Measurements from ENCODE around the gene RAE1. TPM values are rescaled to one million over a fixed set of nuclear protein-coding genes. Genes with fewer than 3 reads are reported as not detected.
A peak's percentile ranks its signal among the peaks of the same experiment; 100 is the strongest.

RAE1 gene
- total RNA-seq, 1 experiment from 2014 or later: 53.1 TPM

- no peak overlapping the region for H2BK12ac ChIP-seq (ENCODE audit: insufficient read length, low read depth, low read length)
- no peak overlapping the region for H3K9ac ChIP-seq (ENCODE audit: extremely low read depth, insufficient read length, low read length)
- no peaks in the 10 kb centered on the region for H3K9me3 ChIP-seq (ENCODE audit: control insufficient read depth, low read depth, low read length)
- H2AFZ ChIP-seq (ENCODE audit: low read length): no peak overlapping the region
- no peaks in the 10 kb centered on the region for H3K23me2 ChIP-seq (ENCODE audit: insufficient read length, low read depth, low read length, poor library complexity, severe bottlenecking)
- no peaks in the 10 kb centered on the region for H3K4me1 ChIP-seq (ENCODE audit: insufficient read depth, low read length)
- Mint-ChIP-seq H3K36me3 (ENCODE audit: insufficient read depth in 1 of 3, low read depth in 3 of 3) (peaks cover 64 to 98% (median 96%) of the 10 kb centered on the region in 3 experiments), H3K4me1 (peaks cover 9 to 10% of the 10 kb centered on the region in 2 experiments), H3K9me3 (no peaks in the 10 kb centered on the region), H3K27ac (peak overlapping the region in 1 of 3 experiments; percentile 54; a peak in 1 of 7 replicates), H3K27me3 (ENCODE audit: low read depth) (no peaks in the 10 kb centered on the region), H3K4me3 (no peak overlapping the region)
- no peak overlapping the region for H3K4ac ChIP-seq (ENCODE audit: low read depth, low read length)
- no CpG with 5 or more reads among the region's 4 CpGs for WGBS (ENCODE audit: extremely low coverage, insufficient read length, low lambda C conversion rate)
- no peak overlapping the region for H3K4me2 ChIP-seq (ENCODE audit: insufficient read depth, insufficient read length, low read length)
- no peak overlapping the region for H3K27ac ChIP-seq (ENCODE audit: insufficient read length, low read depth, low read length)
- H2BK5ac ChIP-seq (ENCODE audit: insufficient read length, low read length): no peak overlapping the region
- H2BK15ac ChIP-seq (ENCODE audit: low read depth, low read length): no peak overlapping the region
- H3K79me1 ChIP-seq (ENCODE audit: insufficient read depth, low read depth, low read length, poor library complexity, severe bottlenecking): no peaks in the 10 kb centered on the region
- no peak for DNase-seq
- no peak overlapping the region for H4K5ac ChIP-seq (ENCODE audit: insufficient read length, low read depth, low read length)
- H3K18ac ChIP-seq (ENCODE audit: insufficient read length, low read depth, low read length): no peak overlapping the region
- H4K20me1 ChIP-seq (ENCODE audit: control insufficient read depth, insufficient read depth, insufficient read length): no peaks in the 10 kb centered on the region
- H3K23ac ChIP-seq (ENCODE audit: insufficient read length, low read depth, low read length): no peak overlapping the region
- H4K91ac ChIP-seq (ENCODE audit: insufficient read length, low read depth, low read length): no peak overlapping the region
- H4K8ac ChIP-seq (replicated peaks; ENCODE audit: insufficient read length, low read depth, low read length): no peak overlapping the region
- no peak for TF ChIP-seq CTCF (conservative IDR thresholded peaks at IDR 0.05)
- H3K56ac ChIP-seq (ENCODE audit: insufficient read length, low read depth, low read length): no peak overlapping the region
- H2BK120ac ChIP-seq (ENCODE audit: low read depth, low read length, poor library complexity, severe bottlenecking): no peak overlapping the region
- H3T11ph ChIP-seq (ENCODE audit: low read length): no peak overlapping the region
- no peak overlapping the region for H2BK20ac ChIP-seq (ENCODE audit: low read depth, low read length, poor library complexity, severe bottlenecking)
- no peaks in the 10 kb centered on the region for H3K79me2 ChIP-seq (ENCODE audit: insufficient read depth, low read length)
- H3K27me3 ChIP-seq (ENCODE audit: insufficient read depth, low read length): no peaks in the 10 kb centered on the region
- H2AK5ac ChIP-seq (ENCODE audit: insufficient read length, low read length): no peak overlapping the region
- no peak overlapping the region for H3K14ac ChIP-seq (ENCODE audit: insufficient read depth, low read length)
Measured at GRCh38 chr20:57371363-57371762, 20.3 kb downstream of the RAE1 start.
